ENCODE data around the gene ZMYND15. TPM values are rescaled to one million over a fixed set of nuclear protein-coding genes. Genes with fewer than 3 reads are reported as not detected.

The ZMYND15 gene
- total RNA-seq, 4 donors from 2014 or later: 0.29 to 0.44 (median 0.37) TPM

GRCh38 chr17:4788807-4789700 lies 49.4 kb downstream of the ZMYND15 start, which contains the start of gene GLTPD2:
Gene GLTPD2 (plus strand): TSS chr17:4788964. CDS start chr17:4789012, 48 bp downstream.
- H3K4me1 ChIP-seq: peaks cover 15 to 30% of the 10 kb centered on the region in 2 donors
- H3K27ac ChIP-seq: peak within 1 kb of the TSS; percentile 83 to 95 (median 85)
- peak within 1 kb of the TSS; percentile 40 to 63 (median 59) for H3K4me3 ChIP-seq (replicated peaks in 1 of 3)
- H3K9me3 ChIP-seq: no peaks in the 10 kb centered on the region
- WGBS, 2 donors: 30 to 34% methylated on average over 24 to 48 of the region's 62 CpGs
- H3K27me3 ChIP-seq: peaks cover 3% of the 10 kb centered on the region
- no peaks in the 10 kb centered on the region for H3K36me3 ChIP-seq
- no peak for DNase-seq
- TF ChIP-seq CTCF (IDR thresholded peaks at IDR 0.05): no peak
- no peak for TF ChIP-seq POLR2A (IDR thresholded peaks at IDR 0.05)
- intact Hi-C loops (cut with DNase I): loop anchor here (5.0 kb wide), 1 partner anchor 47 kb away; no protein-coding TSS in a partner anchor

- Histone ChIP-seq H3K27me3 (peaks cover 3% of the 10 kb centered on the region), H3K4me3 (replicated peaks in 1 of 3) (peak overlapping the region; percentile 40 to 63 (median 59)), H3K36me3 (no peaks in the 10 kb centered on the region), H3K27ac (peak overlapping the region; percentile 83 to 95 (median 85)), H3K9me3 (no peaks in the 10 kb centered on the region), H3K4me1 (peaks cover 15 to 30% of the 10 kb centered on the region in 2 donors)
- no peak for DNase-seq
- 0 to 1% methylated on average over 14 to 24 of the region's 25 CpGs for WGBS, 2 donors
- intact Hi-C loops (cut with DNase I): loop anchor here (5.0 kb wide), 1 partner anchor 47 kb away; no protein-coding TSS in a partner anchor
- TF ChIP-seq CTCF (IDR thresholded peaks at IDR 0.05) (no peak), POLR2A (IDR thresholded peaks at IDR 0.05) (no peak)
Measured at GRCh38 chr17:4789701-4789950, 50.0 kb downstream of the ZMYND15 start.

- intact Hi-C loops (cut with DNase I): loop anchor here (5.0 kb wide), 1 partner anchor 48 kb away; no protein-coding TSS in a partner anchor
- peak; percentile 79 to 80 for DNase-seq
- H3K9me3 ChIP-seq: no peaks in the 10 kb centered on the region
- peak overlapping the region; percentile 40 to 63 (median 59) for H3K4me3 ChIP-seq (replicated peaks in 1 of 3)
- H3K4me1 ChIP-seq: peaks cover 15 to 29% of the 10 kb centered on the region in 2 donors
- H3K36me3 ChIP-seq: no peaks in the 10 kb centered on the region
- peak overlapping the region; percentile 83 to 95 (median 85) for H3K27ac ChIP-seq
- H3K27me3 ChIP-seq: peaks cover 3% of the 10 kb centered on the region
- WGBS, 2 donors: 0% methylated on average over 11 to 23 of the region's 91 CpGs
- peak; percentile 24 to 85 (median 66) for TF ChIP-seq CTCF (IDR thresholded peaks at IDR 0.05)
- TF ChIP-seq POLR2A (IDR thresholded peaks at IDR 0.05): peak in 1 of 2 donors; percentile 85
Measured at GRCh38 chr17:4789951-4790704, 50.5 kb downstream of the ZMYND15 start.

GRCh38 chr17:4790705-4791088 lies 51.1 kb downstream of the ZMYND15 start:
- no peak for TF ChIP-seq CTCF (IDR thresholded peaks at IDR 0.05)
- no peak for TF ChIP-seq POLR2A (IDR thresholded peaks at IDR 0.05)
- peak overlapping the region; percentile 83 to 95 (median 85) for H3K27ac ChIP-seq
- no peak for DNase-seq
- peaks cover 2% of the 10 kb centered on the region for H3K27me3 ChIP-seq
- peaks cover 10 to 24% of the 10 kb centered on the region in 2 donors for H3K4me1 ChIP-seq
- no peaks in the 10 kb centered on the region for H3K9me3 ChIP-seq
- peak overlapping the region in 2 of 3 donors; percentile 40 to 63 for H3K4me3 ChIP-seq (replicated peaks in 1 of 3)
- intact Hi-C loops (cut with DNase I): no loop called here
- H3K36me3 ChIP-seq: no peaks in the 10 kb centered on the region
- WGBS, 2 donors: 47 to 48% methylated on average over 7 of the region's 7 CpGs

All from thyroid gland (tissue), 4 donors.